Panc1 (cell line): ENCODE results near the gene FHL5. TPM values are rescaled to one million over a fixed set of nuclear protein-coding genes. Genes with fewer than 3 reads are reported as not detected.
"Not testable (repeated sequence)": the region's sequence is repeated elsewhere in the genome, so short reads cannot be mapped to it uniquely, and the experiment has no call there.

Source experiments
- ATAC-seq: fragments of 200-7000 bp; cut with Tn5 transposase; 2 replicates; pipeline ENCODE4 v1.9.1; 2020; ENCODE audit warnings: mild to moderate bottlenecking, moderate library complexity
- BruUV-seq: library from RNA; stranded (reverse); fragments of 400-500 nt; replicated peaks from 2 replicates; lab custom pipeline; 2021; lab: Mats Ljungman, UMichigan
- CTCF ChIA-PET: fragments of 300-600 bp; sonication (Branson Sonifier 250); formaldehyde crosslinking; loops from one replicate; lab custom pipeline; 2022; ENCODE audit warnings: antibody characterized with exemption; lab: Charles Lee
- POLR2A ChIA-PET: fragments of 300-600 bp; sonication (Branson Sonifier 250); formaldehyde crosslinking; loops from one replicate; lab custom pipeline; 2022; ENCODE audit warnings: antibody characterized with exemption; lab: Charles Lee
- DNase-seq: peaks from one replicate; pipeline ENCODE4 v3.0.0-alpha.2; 2010; ENCODE audit warnings: low read depth, low spot score
- H3K27ac ChIP-seq: 2 replicates; pipeline ENCODE4 v1.5.1; 2011; ENCODE audit warnings: mild to moderate bottlenecking, low read length, inconsistent platforms
- H3K27me3 ChIP-seq: fragments of 200-500 bp; sonication (Bioruptor generic); 2 replicates; pipeline ENCODE4 v1.6.0; 2014; ENCODE audit warnings: low read length, inconsistent platforms; ENCODE audit not compliant: control insufficient read depth, insufficient read depth
- H3K36me3 ChIP-seq: fragments of 200-500 bp; sonication (Bioruptor generic); 2 replicates; pipeline ENCODE4 v1.5.1; 2014; ENCODE audit warnings: inconsistent platforms, mild to moderate bottlenecking, low read length, moderate library complexity; ENCODE audit not compliant: control insufficient read depth, insufficient read depth
- H3K4me1 ChIP-seq: 2 replicates; pipeline ENCODE4 v1.5.1; 2011; ENCODE audit warnings: inconsistent platforms, mild to moderate bottlenecking, low read length, moderate library complexity; ENCODE audit not compliant: control insufficient read depth, insufficient read depth
- H3K4me3 ChIP-seq, 2 experiments: 2 replicates each; pipeline ENCODE4 v1.5.1; 2011 to 2012; ENCODE audit warnings: low read depth in 2 of 2, low read length in 2 of 2, mild to moderate bottlenecking in 2 of 2, inconsistent platforms in 1 of 2, moderate library complexity in 1 of 2
- H3K9me3 ChIP-seq: fragments of 200-500 bp; sonication (Bioruptor generic); 2 replicates; pipeline ENCODE4 v1.5.1; 2014; ENCODE audit warnings: low read depth, mild to moderate bottlenecking, inconsistent platforms, low read length, moderate library complexity; ENCODE audit not compliant: control insufficient read depth, insufficient read depth
- CTCF ChIP-seq: fragments of 450-650 bp; IDR thresholded peaks from 2 replicates; pipeline ENCODE4 v1.5.1; 2017; ENCODE audit warnings: mild to moderate bottlenecking
- POLR2AphosphoS5 ChIP-seq: IDR thresholded peaks from 2 replicates; pipeline ENCODE4 v1.6.1; 2012; ENCODE audit warnings: mild to moderate bottlenecking, low read depth, low read length, moderate library complexity
- REST ChIP-seq, 2 experiments: IDR thresholded peaks; 2 replicates each; pipeline ENCODE4 v1.6.1; 2011 to 2012; ENCODE audit warnings: low read depth in 2 of 2, control low read depth in 1 of 2, low read length in 1 of 2, mild to moderate bottlenecking in 1 of 2, moderate library complexity in 1 of 2; ENCODE audit not compliant: insufficient read depth in 1 of 2
- SIN3A ChIP-seq: IDR thresholded peaks from 2 replicates; pipeline ENCODE4 v1.6.1; 2012; ENCODE audit warnings: low read depth, mild to moderate bottlenecking, low read length, moderate library complexity, borderline replicate concordance; ENCODE audit not compliant: insufficient read depth
- TCF7L2 ChIP-seq: IDR thresholded peaks from 2 replicates; pipeline ENCODE4 v1.6.1; 2011; ENCODE audit warnings: mild to moderate bottlenecking, low read depth, low read length, inconsistent platforms
- in situ Hi-C: cut with HindIII; loops from 2 replicates; pipeline ENCODE4 v1.10.0; 2016; ENCODE audit warnings: low sequenced_read_pairs, low pct_unique_long_range_greater_than_20kb
- intact Hi-C: fragments of 100-400 bp; cut with micrococcal nuclease; formaldehyde crosslinking; loops from one replicate; pipeline ENCODE4 v1.10.0; 2022; ENCODE audit not compliant: unreplicated experiment
- total RNA-seq: library from RNA; stranded (reverse); gene quantifications from one replicate; pipeline ENCODE4 v1.2.1, GENCODE V29; 2021; ENCODE audit not compliant: unreplicated experiment

The FHL5 gene
- total RNA-seq, 1 experiment from 2014 or later: not detected

- peaks cover 11% of the 10 kb centered on the region for H3K36me3 ChIP-seq
- no peaks in the 10 kb centered on the region for H3K4me1 ChIP-seq
- no peak for DNase-seq
- no peaks in the 10 kb centered on the region for H3K27me3 ChIP-seq
- no peak overlapping the region for H3K4me3 ChIP-seq
- no peak overlapping the region for H3K27ac ChIP-seq
- in situ Hi-C loops: no loop called here
- no peaks in the 10 kb centered on the region for H3K9me3 ChIP-seq
- ChIA-PET CTCF (no interaction called here), POLR2A (no interaction called here)
- no TSS peak for BruUV-seq
- TF ChIP-seq POLR2AphosphoS5 (no peak), REST (IDR thresholded peaks at IDR 0.05; ENCODE audit: insufficient read depth in 1 of 2, low read depth in 2 of 2, low read length in 1 of 2) (no peak), SIN3A (no peak), TCF7L2 (no peak), CTCF (no peak)
- intact Hi-C loops: no loop called here
- no peak for ATAC-seq
Observed at GRCh38 chr6:96547654-96548053, 15.3 kb upstream of the FHL5 start.

GRCh38 chr6:96554558-96554957, 8.4 kb upstream of the FHL5 start:
- Histone ChIP-seq H3K36me3 (peaks cover 26% of the 10 kb centered on the region), H3K27ac (no peak overlapping the region), H3K27me3 (no peaks in the 10 kb centered on the region), H3K4me1 (no peaks in the 10 kb centered on the region), H3K9me3 (no peaks in the 10 kb centered on the region), H3K4me3 (no peak overlapping the region)
- DNase-seq (no peak), ATAC-seq (no peak)
- intact Hi-C loops (no loop called here), in situ Hi-C loops (no loop called here)
- CTCF ChIA-PET: no interaction called here
- no peak for TF ChIP-seq POLR2AphosphoS5
- TF ChIP-seq TCF7L2: no peak
- TF ChIP-seq SIN3A: no peak
- TF ChIP-seq REST (IDR thresholded peaks at IDR 0.05; ENCODE audit: insufficient read depth in 1 of 2, low read depth in 2 of 2, low read length in 1 of 2): no peak
- TF ChIP-seq CTCF: no peak
- no TSS peak for BruUV-seq
- POLR2A ChIA-PET: no interaction called here

- BruUV-seq, CTCF ChIA-PET, DNase-seq, H3K4me1 ChIP-seq, ATAC-seq, in situ Hi-C loops, H3K36me3 ChIP-seq, H3K27me3 ChIP-seq, H3K4me3 ChIP-seq, H3K9me3 ChIP-seq, intact Hi-C loops, H3K27ac ChIP-seq: not testable (repeated sequence)
- POLR2A ChIA-PET: interaction anchor here (0.6 kb wide), 1 partner anchor 277 kb away, joined by 19 read pairs; no protein-coding TSS in a partner anchor
Observed at GRCh38 chr6:96559740-96560139, 3.2 kb upstream of the FHL5 start.
